ENCODE results near the gene PAPOLA.

Gene PAPOLA

DNA sequence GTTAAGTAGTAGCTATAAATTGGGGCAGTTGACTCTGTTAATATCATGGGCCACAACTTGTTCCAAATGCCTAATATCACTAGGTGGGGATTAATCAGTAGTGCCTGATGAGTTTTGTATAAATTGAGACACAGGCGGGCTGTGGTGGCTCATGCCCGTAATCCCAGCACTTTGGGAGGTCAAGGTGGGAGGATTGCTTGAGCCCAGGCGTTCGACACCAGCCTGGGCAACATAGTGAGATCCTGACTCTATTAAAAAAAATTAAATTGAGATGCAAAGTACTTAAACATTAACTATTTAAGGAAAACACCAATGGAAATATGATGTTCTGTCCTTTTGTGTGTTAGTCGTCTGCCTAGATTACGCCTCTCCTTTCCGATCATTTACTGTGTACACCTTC, 9.0 kb downstream of the PAPOLA start:
- H3K4me3 ChIP-seq (replicated peaks; ENCODE audit: low read depth, low read length): no peak overlapping the region
- no peak for DNase-seq (ENCODE audit: low read depth)
- TF ChIP-seq, protein P1, sequence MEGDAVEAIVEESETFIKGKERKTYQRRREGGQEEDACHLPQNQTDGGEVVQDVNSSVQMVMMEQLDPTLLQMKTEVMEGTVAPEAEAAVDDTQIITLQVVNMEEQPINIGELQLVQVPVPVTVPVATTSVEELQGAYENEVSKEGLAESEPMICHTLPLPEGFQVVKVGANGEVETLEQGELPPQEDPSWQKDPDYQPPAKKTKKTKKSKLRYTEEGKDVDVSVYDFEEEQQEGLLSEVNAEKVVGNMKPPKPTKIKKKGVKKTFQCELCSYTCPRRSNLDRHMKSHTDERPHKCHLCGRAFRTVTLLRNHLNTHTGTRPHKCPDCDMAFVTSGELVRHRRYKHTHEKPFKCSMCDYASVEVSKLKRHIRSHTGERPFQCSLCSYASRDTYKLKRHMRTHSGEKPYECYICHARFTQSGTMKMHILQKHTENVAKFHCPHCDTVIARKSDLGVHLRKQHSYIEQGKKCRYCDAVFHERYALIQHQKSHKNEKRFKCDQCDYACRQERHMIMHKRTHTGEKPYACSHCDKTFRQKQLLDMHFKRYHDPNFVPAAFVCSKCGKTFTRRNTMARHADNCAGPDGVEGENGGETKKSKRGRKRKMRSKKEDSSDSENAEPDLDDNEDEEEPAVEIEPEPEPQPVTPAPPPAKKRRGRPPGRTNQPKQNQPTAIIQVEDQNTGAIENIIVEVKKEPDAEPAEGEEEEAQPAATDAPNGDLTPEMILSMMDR (IDR thresholded peaks at IDR 0.05; ENCODE audit: low read length, missing control alignments): no peak

DNA sequence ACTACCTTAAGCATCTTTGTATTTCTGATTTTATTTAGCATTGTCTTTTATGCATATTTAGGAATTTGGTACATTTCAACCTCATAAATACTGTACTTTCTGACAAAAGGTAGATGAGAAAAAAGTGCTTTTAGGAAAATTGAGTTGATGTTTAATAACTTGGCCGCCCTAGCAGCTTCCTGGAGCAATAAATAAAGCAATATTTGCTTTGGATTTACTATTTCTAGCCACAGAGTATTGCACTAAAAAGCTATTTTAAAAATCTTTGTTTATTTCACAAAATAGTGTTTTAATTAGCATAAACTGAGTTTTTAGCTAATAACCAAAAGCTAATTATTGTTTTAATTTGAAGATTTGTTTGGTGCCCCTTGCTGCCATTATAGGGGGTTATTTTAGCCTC, 9.5 kb downstream of the PAPOLA start:
- no peak overlapping the region for H3K4me3 ChIP-seq (replicated peaks; ENCODE audit: low read depth, low read length)
- DNase-seq (ENCODE audit: low read depth): no peak
- TF ChIP-seq, protein P1 (IDR thresholded peaks at IDR 0.05; ENCODE audit: low read length, missing control alignments): no peak

DNA sequence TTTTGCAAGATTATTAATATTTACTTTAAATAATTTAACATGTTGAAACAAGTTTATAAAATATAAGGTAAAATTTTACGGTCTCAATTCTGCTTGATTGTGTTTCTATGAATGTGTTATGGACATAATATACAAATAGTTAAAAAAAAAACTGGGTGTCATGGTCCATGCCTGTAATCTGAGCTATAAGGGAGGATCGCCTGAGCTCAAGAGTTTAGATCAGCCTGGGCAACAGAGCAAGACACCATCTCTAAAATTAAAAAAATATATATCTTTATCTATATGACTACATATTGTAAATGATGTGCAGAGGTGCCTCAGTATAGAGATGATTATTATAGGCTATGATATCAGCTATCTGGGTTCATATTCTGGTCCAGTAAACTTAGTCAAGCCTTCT, 9.9 kb downstream of the PAPOLA start:
- no peak for DNase-seq (ENCODE audit: low read depth)
- TF ChIP-seq, protein P1 (IDR thresholded peaks at IDR 0.05; ENCODE audit: low read length, missing control alignments): no peak
- H3K4me3 ChIP-seq (replicated peaks; ENCODE audit: low read depth, low read length): no peak overlapping the region

DNA sequence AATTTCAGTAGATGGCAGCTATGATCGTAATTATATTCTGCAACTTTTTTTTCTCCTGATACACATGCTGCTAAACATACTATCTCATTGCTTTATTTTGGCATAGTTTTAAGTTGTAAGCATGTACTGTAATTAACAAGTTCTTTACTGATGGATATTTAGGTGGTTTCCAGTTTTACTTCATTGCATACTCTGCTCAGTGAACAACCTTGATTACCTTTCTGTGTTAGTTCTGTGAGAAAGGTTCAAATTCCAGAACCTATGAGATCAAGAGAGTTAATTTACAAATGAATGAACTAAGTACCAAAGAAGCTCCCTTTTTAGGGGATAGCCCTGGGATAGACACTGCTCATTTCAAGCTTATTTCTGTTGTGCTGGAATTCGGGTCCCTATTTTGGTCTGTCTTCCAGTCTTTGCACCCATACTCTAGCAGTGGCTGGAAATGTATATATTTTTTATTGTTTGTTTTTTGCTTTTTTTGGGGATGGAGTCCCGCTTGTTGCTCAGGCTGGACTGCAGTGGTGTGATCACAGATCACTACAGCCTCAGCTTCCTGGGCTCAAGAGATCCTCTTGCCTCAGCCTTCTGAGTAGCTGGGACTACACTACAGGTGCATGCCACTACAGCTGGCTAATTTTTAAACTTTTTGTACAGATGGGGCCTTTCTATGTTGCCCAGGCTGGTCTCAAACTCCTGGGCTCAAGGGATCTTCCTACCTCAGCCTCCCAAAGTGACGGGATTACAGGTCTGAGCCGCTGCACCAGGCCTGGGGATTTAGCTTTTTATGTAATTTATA, 10.6 kb downstream of the PAPOLA start:
- H3K4me3 ChIP-seq (replicated peaks; ENCODE audit: low read depth, low read length): no peak overlapping the region
- TF ChIP-seq, protein P1 (IDR thresholded peaks at IDR 0.05; ENCODE audit: low read length, missing control alignments): no peak
- DNase-seq (ENCODE audit: low read depth): no peak

DNA sequence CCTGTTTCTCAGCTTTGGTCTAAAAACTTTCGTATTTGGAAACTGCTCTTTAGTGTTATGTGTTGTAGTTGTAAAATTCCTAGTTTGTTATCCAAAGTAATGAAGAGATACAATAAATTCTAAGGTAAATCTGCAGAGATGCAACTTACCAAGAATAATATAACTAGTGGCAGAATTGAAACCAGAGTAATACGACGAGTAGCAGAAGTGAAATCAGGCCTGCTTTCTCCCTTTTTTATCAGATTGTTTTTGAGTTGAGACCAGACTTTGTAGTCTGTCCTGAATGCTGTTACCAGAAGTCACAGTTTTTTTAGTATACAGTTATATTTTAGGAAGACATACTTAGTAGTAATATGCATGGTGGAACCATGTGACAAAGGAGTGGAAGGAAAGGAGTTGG, 12.5 kb downstream of the PAPOLA start:
- no peak for DNase-seq (ENCODE audit: low read depth)

DNA sequence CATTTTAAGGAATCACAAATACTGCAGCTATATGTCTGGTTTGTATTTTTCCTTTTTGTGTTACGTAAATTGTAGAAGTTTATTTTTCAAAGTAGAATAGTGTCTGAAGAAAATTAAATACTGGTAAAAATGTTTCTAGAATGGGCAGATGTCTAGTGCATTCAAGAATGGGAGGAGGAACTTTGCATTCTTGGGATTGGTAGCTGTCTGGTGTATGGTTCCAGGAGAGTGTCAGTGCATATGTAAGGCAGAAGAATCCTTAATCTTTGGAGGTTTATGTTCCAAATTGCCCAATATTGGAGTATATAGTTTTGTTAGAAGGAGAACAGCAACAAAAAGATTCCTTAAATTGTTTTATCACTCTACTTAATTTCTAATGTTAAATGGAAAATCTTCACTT, 13.5 kb downstream of the PAPOLA start:
- DNase-seq (ENCODE audit: low read depth): no peak
- TF ChIP-seq, protein P1 (IDR thresholded peaks at IDR 0.05; ENCODE audit: low read length, missing control alignments): no peak
- no peak overlapping the region for H3K4me3 ChIP-seq (replicated peaks; ENCODE audit: low read depth, low read length)

More for the DNA sequence above, 12.5 kb downstream of the PAPOLA start:
- no peak overlapping the region for H3K4me3 ChIP-seq (replicated peaks; ENCODE audit: low read depth, low read length)
- TF ChIP-seq, protein P1 (IDR thresholded peaks at IDR 0.05; ENCODE audit: low read length, missing control alignments): no peak

DNA sequence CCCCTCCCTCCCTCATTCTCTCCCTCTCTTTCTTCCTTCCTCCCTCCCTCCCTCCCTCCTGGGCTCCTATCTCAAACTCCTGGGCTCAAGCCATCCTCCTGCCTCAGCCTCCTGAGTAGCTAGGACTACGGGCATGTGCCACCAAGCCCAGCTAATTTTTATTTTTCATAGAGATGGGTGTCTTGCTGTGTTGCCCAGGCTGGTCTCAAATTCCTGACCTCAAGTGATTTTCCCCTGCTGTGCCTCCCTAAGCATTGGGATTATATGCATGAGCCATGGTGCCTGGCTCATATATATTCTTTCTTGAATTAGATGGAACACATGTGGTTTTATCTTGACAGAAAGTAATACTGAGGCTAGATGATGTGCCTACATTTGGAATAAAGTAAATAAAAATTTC, 14.2 kb downstream of the PAPOLA start:
- no peak for DNase-seq (ENCODE audit: low read depth)
- no peak overlapping the region for H3K4me3 ChIP-seq (replicated peaks; ENCODE audit: low read depth, low read length)
- TF ChIP-seq, protein P1 (IDR thresholded peaks at IDR 0.05; ENCODE audit: low read length, missing control alignments): no peak
